Measurements from ENCODE around the gene SORCS1.

DNA sequence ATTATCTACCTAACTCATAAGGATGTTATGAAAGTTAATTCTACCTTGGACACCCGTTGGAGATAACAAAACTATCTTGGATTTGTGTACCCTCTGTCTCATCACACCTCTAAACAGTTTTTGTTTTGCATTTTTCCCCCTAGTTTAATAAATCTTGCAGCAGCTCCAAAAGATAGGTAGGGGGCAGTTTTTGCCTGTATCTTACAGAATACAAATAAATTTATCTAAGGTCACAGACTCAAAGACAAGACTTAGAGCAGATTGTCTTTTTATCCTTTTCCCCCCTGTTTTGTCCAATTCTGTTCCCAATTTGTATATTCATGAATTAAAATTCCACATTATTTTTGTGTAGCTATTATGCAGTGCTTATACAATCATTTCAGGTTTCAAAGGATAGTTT is 5.0 kb upstream of the SORCS1 start:
- TF ChIP-seq POLR2A (IDR thresholded peaks at IDR 0.05) = no peak
- TF ChIP-seq, protein P1, sequence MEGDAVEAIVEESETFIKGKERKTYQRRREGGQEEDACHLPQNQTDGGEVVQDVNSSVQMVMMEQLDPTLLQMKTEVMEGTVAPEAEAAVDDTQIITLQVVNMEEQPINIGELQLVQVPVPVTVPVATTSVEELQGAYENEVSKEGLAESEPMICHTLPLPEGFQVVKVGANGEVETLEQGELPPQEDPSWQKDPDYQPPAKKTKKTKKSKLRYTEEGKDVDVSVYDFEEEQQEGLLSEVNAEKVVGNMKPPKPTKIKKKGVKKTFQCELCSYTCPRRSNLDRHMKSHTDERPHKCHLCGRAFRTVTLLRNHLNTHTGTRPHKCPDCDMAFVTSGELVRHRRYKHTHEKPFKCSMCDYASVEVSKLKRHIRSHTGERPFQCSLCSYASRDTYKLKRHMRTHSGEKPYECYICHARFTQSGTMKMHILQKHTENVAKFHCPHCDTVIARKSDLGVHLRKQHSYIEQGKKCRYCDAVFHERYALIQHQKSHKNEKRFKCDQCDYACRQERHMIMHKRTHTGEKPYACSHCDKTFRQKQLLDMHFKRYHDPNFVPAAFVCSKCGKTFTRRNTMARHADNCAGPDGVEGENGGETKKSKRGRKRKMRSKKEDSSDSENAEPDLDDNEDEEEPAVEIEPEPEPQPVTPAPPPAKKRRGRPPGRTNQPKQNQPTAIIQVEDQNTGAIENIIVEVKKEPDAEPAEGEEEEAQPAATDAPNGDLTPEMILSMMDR (IDR thresholded peaks at IDR 0.05) = no peak
